Activated naive CD8-positive, alpha-beta T cell treated with anti-CD3 and anti-CD28 coated beads for 36 hours (primary cell): ENCODE results near the gene NUDT3. TPM values are rescaled to one million over a fixed set of nuclear protein-coding genes. Genes with fewer than 3 reads are reported as not detected.
"Not testable (repeated sequence)": the region's sequence is repeated elsewhere in the genome, so short reads cannot be mapped to it uniquely, and the experiment has no call there.

Experiments
- DNase-seq: peaks from one replicate; pipeline ENCODE4 v3.0.0; 2021
- H3K27ac Mint-ChIP-seq: one replicate; pipeline ENCODE4 v1.8.0; 2022; ENCODE audit warnings: mild to moderate bottlenecking, moderate library complexity, mixed read lengths
- H3K27me3 Mint-ChIP-seq: one replicate; pipeline ENCODE4 v1.8.0; 2022; ENCODE audit warnings: mild to moderate bottlenecking, mixed read lengths
- H3K36me3 Mint-ChIP-seq: one replicate; pipeline ENCODE4 v1.8.0; 2021; ENCODE audit warnings: mild to moderate bottlenecking, mixed read lengths
- H3K4me1 Mint-ChIP-seq: one replicate; pipeline ENCODE4 v1.8.0; 2021; ENCODE audit warnings: mixed read lengths
- H3K4me3 Mint-ChIP-seq: one replicate; pipeline ENCODE4 v1.8.0; 2022; ENCODE audit warnings: mild to moderate bottlenecking, moderate library complexity, mixed read lengths
- H3K9me3 Mint-ChIP-seq: one replicate; pipeline ENCODE4 v1.8.0; 2022; ENCODE audit warnings: mixed read lengths
- total RNA-seq, 2 experiments: library from RNA; stranded (reverse); gene quantifications; one replicate each; pipeline ENCODE4 v1.2.3, GENCODE V29; 2021

NUDT3 gene
- total RNA-seq, 2 experiments from 2014 or later: 18.1 to 18.3 TPM

- H3K4me1 Mint-ChIP-seq: peaks cover 33% of the 10 kb centered on the region
- peak overlapping the region; percentile 16 for H3K27ac Mint-ChIP-seq
- DNase-seq: no peak
- H3K9me3 Mint-ChIP-seq: no peaks in the 10 kb centered on the region
- peaks cover 44% of the 10 kb centered on the region for H3K36me3 Mint-ChIP-seq
- no peak overlapping the region for H3K4me3 Mint-ChIP-seq
- no peaks in the 10 kb centered on the region for H3K27me3 Mint-ChIP-seq
Observed at GRCh38 chr6:34414999-34415858, 22.8 kb upstream of the NUDT3 start.

GRCh38 chr6:34412643-34413214 lies 20.3 kb upstream of the NUDT3 start:
- Mint-ChIP-seq H3K9me3 (no peaks in the 10 kb centered on the region), H3K27me3 (no peaks in the 10 kb centered on the region), H3K36me3 (peaks cover 27% of the 10 kb centered on the region), H3K27ac (no peak overlapping the region), H3K4me3 (no peak overlapping the region), H3K4me1 (peaks cover 23% of the 10 kb centered on the region)
- no peak for DNase-seq

GRCh38 chr6:34412016-34412415 lies 19.5 kb upstream of the NUDT3 start:
- Mint-ChIP-seq H3K27ac (no peak overlapping the region), H3K4me3 (no peak overlapping the region), H3K4me1 (peaks cover 19% of the 10 kb centered on the region), H3K9me3 (no peaks in the 10 kb centered on the region), H3K36me3 (peaks cover 22% of the 10 kb centered on the region), H3K27me3 (no peaks in the 10 kb centered on the region)
- no peak for DNase-seq

- not testable (repeated sequence) for H3K4me1 Mint-ChIP-seq, H3K9me3 Mint-ChIP-seq, H3K4me3 Mint-ChIP-seq, DNase-seq, H3K27ac Mint-ChIP-seq, H3K36me3 Mint-ChIP-seq, H3K27me3 Mint-ChIP-seq
Observed at GRCh38 chr6:34407915-34408314, 15.4 kb upstream of the NUDT3 start.

GRCh38 chr6:34396518-34396917 lies 4.0 kb upstream of the NUDT3 start:
- H3K4me3 Mint-ChIP-seq: no peak overlapping the region
- DNase-seq: no peak
- peaks cover 3% of the 10 kb centered on the region for H3K9me3 Mint-ChIP-seq
- peaks cover 6% of the 10 kb centered on the region for H3K36me3 Mint-ChIP-seq
- H3K27ac Mint-ChIP-seq: no peak overlapping the region
- peaks cover 12% of the 10 kb centered on the region for H3K4me1 Mint-ChIP-seq
- no peaks in the 10 kb centered on the region for H3K27me3 Mint-ChIP-seq

- Mint-ChIP-seq H3K9me3 (peaks cover 3% of the 10 kb centered on the region), H3K27me3 (no peaks in the 10 kb centered on the region), H3K4me3 (no peak overlapping the region), H3K27ac (no peak overlapping the region), H3K36me3 (peaks cover 6% of the 10 kb centered on the region), H3K4me1 (peaks cover 15% of the 10 kb centered on the region)
- DNase-seq: no peak
Observed at GRCh38 chr6:34393966-34394305, 1.5 kb upstream of the NUDT3 start.

GRCh38 chr6:34393191-34393965 lies 909 bp upstream of the NUDT3 start:
- no peak for DNase-seq
- Mint-ChIP-seq H3K36me3 (peaks cover 6% of the 10 kb centered on the region), H3K4me3 (peak overlapping the region; percentile 93), H3K4me1 (peaks cover 18% of the 10 kb centered on the region), H3K27me3 (no peaks in the 10 kb centered on the region), H3K9me3 (peaks cover 3% of the 10 kb centered on the region), H3K27ac (peak overlapping the region; percentile 94)

- Mint-ChIP-seq H3K27me3 (no peaks in the 10 kb centered on the region), H3K27ac (no peak overlapping the region)
- peak; percentile 64 for DNase-seq
Observed at GRCh38 chr6:34391786-34392496, 528 bp downstream of the NUDT3 start.

GRCh38 chr6:34391473-34391785 lies 1.0 kb downstream of the NUDT3 start:
- DNase-seq: no peak
- no peak overlapping the region for H3K27ac Mint-ChIP-seq
- H3K9me3 Mint-ChIP-seq: peaks cover under 1% of the 10 kb centered on the region
- no peaks in the 10 kb centered on the region for H3K27me3 Mint-ChIP-seq
- H3K4me1 Mint-ChIP-seq: peaks cover 22% of the 10 kb centered on the region
- peaks cover 3% of the 10 kb centered on the region for H3K36me3 Mint-ChIP-seq
- H3K4me3 Mint-ChIP-seq: no peak overlapping the region

More at GRCh38 chr6:34391786-34392496, 528 bp downstream of the NUDT3 start:
- peaks cover 22% of the 10 kb centered on the region for H3K4me1 Mint-ChIP-seq
- peaks cover 6% of the 10 kb centered on the region for H3K36me3 Mint-ChIP-seq
- H3K9me3 Mint-ChIP-seq: peaks cover 3% of the 10 kb centered on the region
- no peak overlapping the region for H3K4me3 Mint-ChIP-seq

GRCh38 chr6:34390531-34391472 lies 1.7 kb downstream of the NUDT3 start:
- Mint-ChIP-seq H3K27ac (no peak overlapping the region), H3K36me3 (peaks cover 2% of the 10 kb centered on the region), H3K27me3 (no peaks in the 10 kb centered on the region), H3K4me3 (no peak overlapping the region), H3K9me3 (no peaks in the 10 kb centered on the region), H3K4me1 (peaks cover 22% of the 10 kb centered on the region)
- no peak for DNase-seq

GRCh38 chr6:34389034-34389433 lies 3.4 kb downstream of the NUDT3 start:
- no peak for DNase-seq
- Mint-ChIP-seq H3K27ac (no peak overlapping the region), H3K4me3 (no peak overlapping the region), H3K9me3 (no peaks in the 10 kb centered on the region), H3K36me3 (no peaks in the 10 kb centered on the region), H3K4me1 (peaks cover 29% of the 10 kb centered on the region), H3K27me3 (no peaks in the 10 kb centered on the region)

GRCh38 chr6:34388421-34388820 lies 4.0 kb downstream of the NUDT3 start:
- Mint-ChIP-seq H3K4me1 (peaks cover 28% of the 10 kb centered on the region), H3K27ac (no peak overlapping the region), H3K27me3 (no peaks in the 10 kb centered on the region), H3K9me3 (no peaks in the 10 kb centered on the region), H3K36me3 (peaks cover 2% of the 10 kb centered on the region), H3K4me3 (no peak overlapping the region)
- no peak for DNase-seq

- Mint-ChIP-seq H3K36me3 (peaks cover 5% of the 10 kb centered on the region), H3K27me3 (no peaks in the 10 kb centered on the region), H3K27ac (no peak overlapping the region), H3K4me1 (peaks cover 24% of the 10 kb centered on the region), H3K9me3 (no peaks in the 10 kb centered on the region), H3K4me3 (no peak overlapping the region)
- no peak for DNase-seq
Observed at GRCh38 chr6:34386316-34387137, 5.9 kb downstream of the NUDT3 start.
